A673 (cell line): ENCODE results near the gene SH2D3C. TPM values are rescaled to one million over a fixed set of nuclear protein-coding genes. Genes with fewer than 3 reads are reported as not detected.

Experiments
- BruUV-seq: library from RNA; stranded (reverse); fragments of 400-500 nt; replicated peaks from 2 replicates; lab custom pipeline; 2021; lab: Mats Ljungman, UMichigan
- CTCF ChIA-PET: fragments of 300-600 bp; sonication (Branson Sonifier 250); formaldehyde crosslinking; loops from one replicate; lab custom pipeline; 2022; ENCODE audit warnings: antibody characterized with exemption; lab: Charles Lee
- POLR2A ChIA-PET: fragments of 300-600 bp; sonication (Branson Sonifier 250); formaldehyde crosslinking; loops from one replicate; lab custom pipeline; 2022; ENCODE audit warnings: antibody characterized with exemption; ENCODE audit not compliant: low non-redundant PET; lab: Charles Lee
- DNase-seq: peaks from one replicate; pipeline ENCODE4 v3.0.0-alpha.2; 2015; ENCODE audit warnings: low spot score
- H3K27ac ChIP-seq: fragments of 200-600 bp; sonication (generic); 2 replicates; pipeline ENCODE4 v1.5.1; 2016; ENCODE audit warnings: mixed run types, low read depth, mild to moderate bottlenecking, mixed read lengths, antibody characterized with exemption, low read length; ENCODE audit not compliant: poor library complexity, severe bottlenecking
- H3K27me3 ChIP-seq: fragments of 200-600 bp; sonication (generic); replicated peaks from 2 replicates; pipeline ENCODE4 v1.6.1; 2017; ENCODE audit warnings: mixed run types, low read depth, mild to moderate bottlenecking, mixed read lengths, antibody characterized with exemption, low read length; ENCODE audit not compliant: insufficient read depth, poor library complexity
- H3K36me3 ChIP-seq: fragments of 200-600 bp; sonication (generic); 2 replicates; pipeline ENCODE4 v1.6.1; 2016; ENCODE audit warnings: mixed run types, mild to moderate bottlenecking, mixed read lengths, antibody characterized with exemption, low read length; ENCODE audit not compliant: insufficient read depth, poor library complexity, severe bottlenecking
- H3K4me1 ChIP-seq: fragments of 200-600 bp; sonication (generic); 2 replicates; pipeline ENCODE4 v1.6.1; 2017; ENCODE audit warnings: mixed run types, mild to moderate bottlenecking, mixed read lengths, antibody characterized with exemption, low read length; ENCODE audit not compliant: insufficient read depth, poor library complexity, severe bottlenecking
- H3K4me3 ChIP-seq: fragments of 200-600 bp; sonication (generic); 2 replicates; pipeline ENCODE4 v1.5.1; 2016; ENCODE audit warnings: low read depth, mixed run types, mild to moderate bottlenecking, mixed read lengths, low read length; ENCODE audit not compliant: poor library complexity, severe bottlenecking
- H3K9me3 ChIP-seq: fragments of 200-600 bp; sonication (generic); 2 replicates; pipeline ENCODE4 v1.6.1; 2016; ENCODE audit warnings: mixed run types, low read depth, mild to moderate bottlenecking, mixed read lengths, antibody characterized with exemption, low read length; ENCODE audit not compliant: poor library complexity, severe bottlenecking
- CTCF ChIP-seq: fragments of 300-800, 200-600 bp; sonication (generic); conservative IDR thresholded peaks from 2 replicates; pipeline ENCODE4 v1.5.1; 2017; ENCODE audit warnings: low read depth, mild to moderate bottlenecking, antibody characterized with exemption, low read length, moderate library complexity, mixed read lengths
- EZH2 ChIP-seq: fragments of 200-600 bp; sonication (generic); IDR thresholded peaks from 2 replicates; pipeline ENCODE4 v1.6.1; 2017; ENCODE audit warnings: borderline replicate concordance, low read depth, mild to moderate bottlenecking, mixed read lengths, antibody characterized with exemption, low read length; ENCODE audit not compliant: poor library complexity, severe bottlenecking
- intact Hi-C: fragments of 100-400 bp; cut with micrococcal nuclease; formaldehyde crosslinking; loops from one replicate; pipeline ENCODE4 v1.10.0; 2022; ENCODE audit not compliant: unreplicated experiment
- total RNA-seq: library from RNA; stranded (reverse); gene quantifications from 2 replicates; pipeline ENCODE4 v1.2.3, GENCODE V29; 2021

SH2D3C gene
- total RNA-seq, 1 experiment from 2014 or later: not detected

DNA sequence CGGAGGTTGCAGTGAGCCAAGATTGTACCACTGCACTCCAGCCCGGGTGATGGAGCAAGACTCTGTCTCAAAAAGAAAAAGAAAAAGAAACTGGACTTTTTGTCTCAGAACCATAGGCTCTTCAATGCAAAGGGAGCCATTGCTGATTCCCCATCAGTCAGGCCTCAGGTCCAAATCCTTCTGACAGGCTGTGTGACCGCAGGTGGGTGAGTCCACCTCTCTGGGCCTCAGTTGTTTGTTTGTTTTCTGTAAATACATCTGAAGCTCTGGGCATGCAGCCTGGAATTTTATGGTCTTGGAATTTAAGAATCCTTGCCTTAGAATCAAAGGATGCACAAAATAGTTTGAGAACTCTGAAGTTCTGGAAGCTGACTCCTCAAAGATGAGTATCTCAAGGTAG is 22.2 kb downstream of the SH2D3C start:
- CTCF ChIA-PET: no interaction called here
- TF ChIP-seq EZH2: no peak
- no peak for TF ChIP-seq CTCF
- H3K4me3 ChIP-seq: no peak overlapping the region
- H3K27ac ChIP-seq: no peak overlapping the region
- no peaks in the 10 kb centered on the region for H3K36me3 ChIP-seq
- intact Hi-C loops: no loop called here
- no peak for DNase-seq
- no peaks in the 10 kb centered on the region for H3K9me3 ChIP-seq
- peaks cover 47% of the 10 kb centered on the region for H3K27me3 ChIP-seq
- peaks cover 3% of the 10 kb centered on the region for H3K4me1 ChIP-seq
- POLR2A ChIA-PET: no interaction called here
- BruUV-seq: no TSS peak

DNA sequence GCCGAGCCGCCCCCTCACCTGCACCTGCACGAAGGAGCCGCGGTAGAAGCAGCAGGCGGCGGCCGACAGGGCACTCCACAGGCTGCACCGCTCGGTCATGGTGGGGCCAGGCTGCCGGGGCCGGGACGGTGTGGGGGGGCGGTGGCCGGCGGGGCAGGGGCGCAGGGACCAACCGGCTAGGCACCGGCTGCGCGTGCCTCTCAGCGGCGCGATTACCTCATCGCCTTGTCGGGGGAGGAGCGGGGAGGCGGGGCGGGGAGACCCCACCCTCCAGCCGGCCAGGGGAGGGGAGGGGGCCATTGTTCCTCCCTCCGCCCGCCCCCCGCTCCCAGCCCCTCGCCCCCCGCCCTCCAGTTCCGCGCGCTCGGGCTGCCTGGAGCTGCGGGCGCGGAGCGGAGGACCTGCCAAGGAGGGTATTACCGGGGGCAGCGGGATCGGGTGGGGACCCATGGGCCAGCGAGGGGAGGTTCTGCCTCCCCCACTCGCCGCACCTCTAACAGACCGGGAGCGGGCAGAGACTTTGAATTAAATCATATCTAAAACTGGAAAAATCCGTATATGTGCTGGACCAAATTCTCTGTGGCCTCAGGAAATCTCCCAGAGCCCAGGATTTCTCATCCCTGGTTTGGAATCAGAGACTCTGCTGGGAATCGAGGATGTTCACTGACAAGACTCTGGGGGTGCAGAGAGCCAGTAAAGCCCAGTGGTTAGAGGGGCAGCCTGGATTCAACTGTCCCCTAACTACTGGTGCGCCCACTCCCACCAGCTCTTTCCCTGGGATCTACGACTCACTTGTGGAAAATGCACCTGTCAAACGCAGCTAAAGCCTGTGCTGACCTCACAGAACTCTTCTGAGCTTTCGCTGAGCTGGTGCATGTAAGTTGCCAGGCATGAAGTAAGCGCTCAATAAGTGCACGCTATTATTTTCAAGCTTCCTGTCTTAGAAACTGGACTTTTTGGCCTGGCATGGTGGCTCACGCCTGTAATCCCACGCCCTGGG is 23.1 kb downstream of the SH2D3C start:
- no peaks in the 10 kb centered on the region for H3K36me3 ChIP-seq
- intact Hi-C loops: no loop called here
- H3K27me3 ChIP-seq: peaks cover 52% of the 10 kb centered on the region
- H3K9me3 ChIP-seq: no peaks in the 10 kb centered on the region
- no peak for DNase-seq
- BruUV-seq: no TSS peak
- ChIA-PET POLR2A (no interaction called here), CTCF (no interaction called here)
- TF ChIP-seq EZH2 (peak; percentile 44), CTCF (no peak)
- no peak overlapping the region for H3K4me3 ChIP-seq
- H3K27ac ChIP-seq: no peak overlapping the region
- peaks cover 3% of the 10 kb centered on the region for H3K4me1 ChIP-seq

- peaks cover 52% of the 10 kb centered on the region for H3K27me3 ChIP-seq
- TF ChIP-seq CTCF: no peak
- peak; percentile 78 for TF ChIP-seq EZH2
- no peaks in the 10 kb centered on the region for H3K36me3 ChIP-seq
- H3K4me3 ChIP-seq: no peak overlapping the region
- no peak overlapping the region for H3K27ac ChIP-seq
- intact Hi-C loops: no loop called here
- DNase-seq: peak; percentile 51
- BruUV-seq: no TSS peak
- peaks cover 3% of the 10 kb centered on the region for H3K4me1 ChIP-seq
- POLR2A ChIA-PET: no interaction called here
- CTCF ChIA-PET: interaction anchor here (0.7 kb wide), 1 partner anchor 20 kb away, joined by 3 read pairs; the partner anchor contains the start of gene TOR2A
- H3K9me3 ChIP-seq: no peaks in the 10 kb centered on the region
Observed at GRCh38 chr9:127754099-127755060, 24.1 kb downstream of the SH2D3C start.
